Fibroblast of the aortic adventitia (primary cell): ENCODE data around the gene RUNX2. TPM values are rescaled to one million over a fixed set of nuclear protein-coding genes. Genes with fewer than 3 reads are reported as not detected.

Source experiments
- DNase-seq: peaks from one replicate; pipeline ENCODE4 v3.0.0-alpha.2; 2010; ENCODE audit warnings: low read depth
- H3K4me3 ChIP-seq: 2 replicates; pipeline ENCODE4 v1.5.1; 2011; ENCODE audit warnings: low read depth, mild to moderate bottlenecking, control low read depth, low read length, moderate library complexity
- CTCF ChIP-seq: IDR thresholded peaks from 2 replicates; pipeline ENCODE4 v1.5.1; 2011; ENCODE audit warnings: mild to moderate bottlenecking, low read length, control low read depth, inconsistent platforms; ENCODE audit not compliant: insufficient read depth
- total RNA-seq: library from RNA; depleted of rRNA; stranded (reverse); fragments of >200 nt; gene quantifications from 2 replicates; pipeline ENCODE4 v1.2.3, GENCODE V29; 2012; ENCODE audit warnings: low replicate concordance

RUNX2 gene
- total RNA-seq, 1 donor = 5.8 TPM

- no peak overlapping the region for H3K4me3 ChIP-seq
- no peak for TF ChIP-seq CTCF
- no peak for DNase-seq
Measured at GRCh38 chr6:45417436-45417835, 89.3 kb downstream of the RUNX2 start.

GRCh38 chr6:45419571-45420082 is 91.5 kb downstream of the RUNX2 start:
- no peak for TF ChIP-seq CTCF
- H3K4me3 ChIP-seq = peak overlapping the region; percentile 96
- no peak for DNase-seq

GRCh38 chr6:45420083-45420908 is 92.2 kb downstream of the RUNX2 start:
- TF ChIP-seq CTCF = no peak
- DNase-seq = peak; percentile 63
- H3K4me3 ChIP-seq = peak overlapping the region; percentile 96

GRCh38 chr6:45420909-45421708 is 93.0 kb downstream of the RUNX2 start:
- peak overlapping the region; percentile 96 for H3K4me3 ChIP-seq
- DNase-seq = peak; percentile 45
- TF ChIP-seq CTCF = no peak

GRCh38 chr6:45421709-45422502 is 93.8 kb downstream of the RUNX2 start:
- TF ChIP-seq CTCF = peak; percentile 35
- peak; percentile 68 for DNase-seq
- peak overlapping the region; percentile 96 for H3K4me3 ChIP-seq

- DNase-seq = peak; percentile 56
- peak overlapping the region; percentile 96 for H3K4me3 ChIP-seq
- TF ChIP-seq CTCF = no peak
Measured at GRCh38 chr6:45422503-45423110, 94.5 kb downstream of the RUNX2 start.
